Peyer's patch (tissue), 4 donors: Measurements from ENCODE around the gene NKX1-2.

Experiments
- POLR2A ChIP-seq, 2 donors: fragments of 450-650 bp; IDR thresholded peaks; one replicate each; pipeline ENCODE4 v1.5.1; 2017; ENCODE audit warnings: antibody characterized with exemption in 2 of 2, mild to moderate bottlenecking in 2 of 2, moderate library complexity in 2 of 2
- TF ChIP-seq, protein P1 (sequence below), 6 experiments: fragments of 450-650 bp in 4 of 6; fragments of 200-600 bp in 2 of 6; sonication (generic) in 1 of 6; IDR thresholded peaks; one replicate each; pipeline ENCODE4 v1.5.1; 2017 to 2019; ENCODE audit warnings: antibody characterized with exemption in 6 of 6, mild to moderate bottlenecking in 3 of 6, moderate library complexity in 1 of 6

DNA sequence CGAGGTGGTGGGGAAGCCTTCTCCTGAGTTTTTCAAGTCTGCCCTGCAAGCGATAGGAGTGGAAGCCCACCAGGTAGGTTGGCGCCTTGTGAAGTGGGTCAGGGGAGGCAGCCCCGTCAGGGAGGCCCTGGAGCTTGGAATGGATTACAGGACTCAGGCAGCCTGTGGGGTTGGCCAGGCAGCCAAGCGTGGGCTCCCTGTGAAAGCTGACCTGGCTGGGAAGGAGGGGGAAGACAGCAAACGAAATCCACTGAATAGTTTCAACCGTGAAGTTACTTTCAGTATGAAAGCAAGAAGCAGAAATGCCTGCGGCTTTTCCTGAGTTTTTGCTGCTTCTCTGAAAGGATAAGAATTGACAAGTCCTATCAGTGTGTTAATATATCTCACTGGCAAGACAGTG lies 48.2 kb upstream of the NKX1-2 start:
- TF ChIP-seq, protein P1, sequence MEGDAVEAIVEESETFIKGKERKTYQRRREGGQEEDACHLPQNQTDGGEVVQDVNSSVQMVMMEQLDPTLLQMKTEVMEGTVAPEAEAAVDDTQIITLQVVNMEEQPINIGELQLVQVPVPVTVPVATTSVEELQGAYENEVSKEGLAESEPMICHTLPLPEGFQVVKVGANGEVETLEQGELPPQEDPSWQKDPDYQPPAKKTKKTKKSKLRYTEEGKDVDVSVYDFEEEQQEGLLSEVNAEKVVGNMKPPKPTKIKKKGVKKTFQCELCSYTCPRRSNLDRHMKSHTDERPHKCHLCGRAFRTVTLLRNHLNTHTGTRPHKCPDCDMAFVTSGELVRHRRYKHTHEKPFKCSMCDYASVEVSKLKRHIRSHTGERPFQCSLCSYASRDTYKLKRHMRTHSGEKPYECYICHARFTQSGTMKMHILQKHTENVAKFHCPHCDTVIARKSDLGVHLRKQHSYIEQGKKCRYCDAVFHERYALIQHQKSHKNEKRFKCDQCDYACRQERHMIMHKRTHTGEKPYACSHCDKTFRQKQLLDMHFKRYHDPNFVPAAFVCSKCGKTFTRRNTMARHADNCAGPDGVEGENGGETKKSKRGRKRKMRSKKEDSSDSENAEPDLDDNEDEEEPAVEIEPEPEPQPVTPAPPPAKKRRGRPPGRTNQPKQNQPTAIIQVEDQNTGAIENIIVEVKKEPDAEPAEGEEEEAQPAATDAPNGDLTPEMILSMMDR (IDR thresholded peaks at IDR 0.05), result no peak
- no peak for TF ChIP-seq POLR2A (IDR thresholded peaks at IDR 0.05)
